Left lung (tissue), 10 donors: ENCODE data around the gene ASNSD1. TPM values are rescaled to one million over a fixed set of nuclear protein-coding genes. Genes with fewer than 3 reads are reported as not detected.
"Not testable (repeated sequence)": the region's sequence is repeated elsewhere in the genome, so short reads cannot be mapped to it uniquely, and the experiment has no call there.

Source experiments
- ATAC-seq: fragments of 200-7000 bp; cut with Tn5 transposase; one replicate; pipeline ENCODE4 v1.9.1; 2020; ENCODE audit warnings: moderate library complexity
- DNase-seq, 4 donors: peaks; one replicate each; pipeline ENCODE4 v3.0.0-alpha.2; 2013 to 2020
- H3K27ac ChIP-seq, 2 donors: fragments of 200-600 bp; sonication (generic) in 1 of 2; one replicate each; pipeline versions ENCODE4 v1.5.0 to v1.8.0; 2020 to 2021
- H3K27me3 ChIP-seq, 2 donors: fragments of 200-600 bp; sonication (generic) in 1 of 2; one replicate each; pipeline versions ENCODE4 v1.5.0 to v1.8.0; 2020 to 2021
- H3K36me3 ChIP-seq, 2 donors: fragments of 200-600 bp; sonication (generic) in 1 of 2; one replicate each; pipeline versions ENCODE4 v1.5.0 to v1.8.0; 2020 to 2021
- H3K4me1 ChIP-seq, 2 donors: fragments of 200-600 bp; one replicate each; pipeline ENCODE4 v1.8.0; 2021
- H3K4me3 ChIP-seq, 2 donors: fragments of 200-600 bp; sonication (generic) in 1 of 2; one replicate each; pipeline versions ENCODE4 v1.5.0 to v1.8.0; 2020 to 2021; ENCODE audit warnings: mild to moderate bottlenecking in 1 of 2
- H3K9me3 ChIP-seq, 2 donors: fragments of 200-600 bp; sonication (generic) in 1 of 2; one replicate each; pipeline versions ENCODE4 v1.5.0 to v1.8.0; 2020 to 2021
- intact Hi-C, 2 donors: fragments of 100-400 bp; cut with DNase I; formaldehyde crosslinking; loops; one replicate each; pipeline versions ENCODE4 v1.11.2 to v1.14.2; 2022
- polyA plus RNA-seq, 6 donors: library from polyadenylated mRNA; unstranded; fragments of 120-200 nt; gene quantifications; one replicate each; pipeline ENCODE4 v1.2.1, GENCODE V29; 2013; ENCODE audit not compliant: insufficient read length in 6 of 6
- total RNA-seq, 2 donors: library from RNA; stranded (reverse); fragmentation: NEBNext Ultra II Directional; extraction: Animal tissue kit (Norgen Biotek cat#: 25700); gene quantifications; one replicate each; pipeline ENCODE4 v1.2.1, GENCODE V29; 2021
- TF ChIP-seq, protein P1 (sequence below), 2 donors: fragments of 200-600 bp; sonication (generic) in 1 of 2; IDR thresholded peaks; one replicate each; pipeline versions ENCODE4 v1.5.0 to v1.8.0; 2021; ENCODE audit warnings: antibody characterized with exemption in 2 of 2
- donor health status: DM: no; HTN: yes; CAD: no.
- donor health status: DM: no; HTN: no; CAD: no.

ASNSD1 gene
- total and polyA plus RNA-seq, 8 donors = 34.1 to 68.4 (median 56.5) TPM

DNA sequence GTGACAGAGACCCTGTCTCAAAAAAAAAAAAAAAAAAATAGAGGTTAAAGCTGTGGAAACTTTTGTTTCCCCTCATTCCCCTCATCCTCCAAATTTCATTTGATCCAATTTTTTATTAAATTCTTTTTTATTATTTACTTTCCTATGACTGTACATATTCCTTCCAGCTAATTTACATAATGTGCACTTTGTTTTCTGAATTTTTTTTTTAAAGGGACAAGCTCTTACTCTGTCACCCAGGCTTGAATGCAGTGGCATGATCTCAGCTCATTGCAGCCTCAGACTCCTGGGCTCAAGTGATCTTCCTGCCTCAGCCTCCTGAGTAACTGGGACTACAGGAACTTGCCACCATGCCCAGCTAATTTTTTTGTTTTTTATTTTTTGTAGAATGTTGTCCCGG is 23.6 kb downstream of the ASNSD1 start:
- DNase-seq (no peak), ATAC-seq (no peak)
- Histone ChIP-seq H3K4me3 (no peak overlapping the region), H3K9me3 (no peaks in the 10 kb centered on the region), H3K27me3 (no peaks in the 10 kb centered on the region), H3K27ac (no peak overlapping the region), H3K36me3 (no peaks in the 10 kb centered on the region), H3K4me1 (peaks cover 0 to 6% of the 10 kb centered on the region in 2 donors)
- intact Hi-C loops = no loop called here
- TF ChIP-seq, protein P1, sequence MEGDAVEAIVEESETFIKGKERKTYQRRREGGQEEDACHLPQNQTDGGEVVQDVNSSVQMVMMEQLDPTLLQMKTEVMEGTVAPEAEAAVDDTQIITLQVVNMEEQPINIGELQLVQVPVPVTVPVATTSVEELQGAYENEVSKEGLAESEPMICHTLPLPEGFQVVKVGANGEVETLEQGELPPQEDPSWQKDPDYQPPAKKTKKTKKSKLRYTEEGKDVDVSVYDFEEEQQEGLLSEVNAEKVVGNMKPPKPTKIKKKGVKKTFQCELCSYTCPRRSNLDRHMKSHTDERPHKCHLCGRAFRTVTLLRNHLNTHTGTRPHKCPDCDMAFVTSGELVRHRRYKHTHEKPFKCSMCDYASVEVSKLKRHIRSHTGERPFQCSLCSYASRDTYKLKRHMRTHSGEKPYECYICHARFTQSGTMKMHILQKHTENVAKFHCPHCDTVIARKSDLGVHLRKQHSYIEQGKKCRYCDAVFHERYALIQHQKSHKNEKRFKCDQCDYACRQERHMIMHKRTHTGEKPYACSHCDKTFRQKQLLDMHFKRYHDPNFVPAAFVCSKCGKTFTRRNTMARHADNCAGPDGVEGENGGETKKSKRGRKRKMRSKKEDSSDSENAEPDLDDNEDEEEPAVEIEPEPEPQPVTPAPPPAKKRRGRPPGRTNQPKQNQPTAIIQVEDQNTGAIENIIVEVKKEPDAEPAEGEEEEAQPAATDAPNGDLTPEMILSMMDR (IDR thresholded peaks at IDR 0.05) = no peak

DNA sequence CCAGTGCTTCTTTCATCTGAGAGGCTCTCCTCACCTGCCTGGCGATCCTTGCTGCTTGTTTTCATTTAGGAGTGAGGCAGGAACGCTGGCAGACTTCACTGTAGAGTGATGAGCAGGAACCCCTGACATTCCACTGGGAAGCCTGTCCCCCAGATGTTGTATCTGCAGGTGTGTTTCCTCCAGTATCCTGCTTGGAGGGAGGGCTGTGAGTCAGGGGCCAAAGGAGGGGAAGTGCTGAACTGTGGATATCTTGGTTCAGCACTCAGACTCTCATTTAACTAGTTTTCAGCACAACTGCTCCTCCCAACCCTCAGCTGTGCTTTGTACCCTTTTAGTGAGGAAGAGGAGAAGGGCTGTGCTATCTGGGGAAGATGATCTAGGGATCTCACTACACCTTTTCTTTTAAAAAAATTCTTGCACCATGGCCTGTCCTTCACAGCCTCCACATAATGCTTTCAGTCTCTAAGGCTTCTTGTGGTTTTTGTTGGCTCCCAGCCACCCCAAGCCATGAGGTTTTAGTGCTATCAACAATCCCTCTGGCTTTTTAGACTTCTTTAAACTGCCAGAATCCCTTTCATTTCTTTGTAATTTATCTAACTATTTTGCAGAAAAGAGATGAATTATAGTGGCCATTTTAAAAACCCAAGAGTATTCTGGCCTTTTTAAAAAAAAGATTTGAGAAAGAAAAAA is 24.4 kb downstream of the ASNSD1 start:
- no peaks in the 10 kb centered on the region for H3K36me3 ChIP-seq
- DNase-seq (peak in 1 of 4 donors; percentile 5), ATAC-seq (peak; percentile 55)
- H3K9me3 ChIP-seq = no peaks in the 10 kb centered on the region
- no peak overlapping the region for H3K4me3 ChIP-seq
- TF ChIP-seq, protein P1 (IDR thresholded peaks at IDR 0.05) = no peak
- intact Hi-C loops = no loop called here
- H3K27ac ChIP-seq = no peak overlapping the region
- H3K4me1 ChIP-seq = peaks cover 0 to 6% of the 10 kb centered on the region in 2 donors
- no peaks in the 10 kb centered on the region for H3K27me3 ChIP-seq

DNA sequence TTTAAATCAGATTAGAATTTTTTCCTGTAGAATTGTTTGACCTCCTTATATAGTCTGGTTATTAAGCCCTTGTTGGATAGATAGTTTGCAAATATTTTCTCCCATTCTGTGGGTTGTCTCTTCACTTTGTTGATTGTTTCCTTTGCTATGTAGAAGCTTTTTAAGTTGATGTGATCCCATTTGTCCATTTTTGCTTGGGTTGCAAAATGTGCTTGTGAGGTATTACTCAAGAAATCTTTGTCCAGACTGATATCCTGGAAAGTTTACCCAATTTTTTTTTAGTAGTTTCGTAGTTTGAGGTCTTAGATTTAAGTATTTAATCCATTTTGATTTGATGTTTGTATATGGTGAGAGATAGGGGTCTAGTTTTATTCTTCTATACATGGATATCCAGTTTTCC is 26.5 kb downstream of the ASNSD1 start:
- H3K36me3 ChIP-seq, H3K9me3 ChIP-seq, intact Hi-C loops, H3K27me3 ChIP-seq, H3K27ac ChIP-seq, ATAC-seq, H3K4me1 ChIP-seq, DNase-seq, H3K4me3 ChIP-seq: not testable (repeated sequence)

- no peak for ATAC-seq
- DNase-seq = no peak
- no peak overlapping the region for H3K27ac ChIP-seq
- H3K9me3 ChIP-seq = no peaks in the 10 kb centered on the region
- TF ChIP-seq, protein P1 (IDR thresholded peaks at IDR 0.05) = no peak
- no peaks in the 10 kb centered on the region for H3K4me1 ChIP-seq
- H3K36me3 ChIP-seq = peaks cover 0 to 6% of the 10 kb centered on the region in 2 donors
- H3K4me3 ChIP-seq = no peak overlapping the region
- intact Hi-C loops = no loop called here
- no peaks in the 10 kb centered on the region for H3K27me3 ChIP-seq
Measured at GRCh38 chr2:189696223-189696622, 35.0 kb downstream of the ASNSD1 start.

DNA sequence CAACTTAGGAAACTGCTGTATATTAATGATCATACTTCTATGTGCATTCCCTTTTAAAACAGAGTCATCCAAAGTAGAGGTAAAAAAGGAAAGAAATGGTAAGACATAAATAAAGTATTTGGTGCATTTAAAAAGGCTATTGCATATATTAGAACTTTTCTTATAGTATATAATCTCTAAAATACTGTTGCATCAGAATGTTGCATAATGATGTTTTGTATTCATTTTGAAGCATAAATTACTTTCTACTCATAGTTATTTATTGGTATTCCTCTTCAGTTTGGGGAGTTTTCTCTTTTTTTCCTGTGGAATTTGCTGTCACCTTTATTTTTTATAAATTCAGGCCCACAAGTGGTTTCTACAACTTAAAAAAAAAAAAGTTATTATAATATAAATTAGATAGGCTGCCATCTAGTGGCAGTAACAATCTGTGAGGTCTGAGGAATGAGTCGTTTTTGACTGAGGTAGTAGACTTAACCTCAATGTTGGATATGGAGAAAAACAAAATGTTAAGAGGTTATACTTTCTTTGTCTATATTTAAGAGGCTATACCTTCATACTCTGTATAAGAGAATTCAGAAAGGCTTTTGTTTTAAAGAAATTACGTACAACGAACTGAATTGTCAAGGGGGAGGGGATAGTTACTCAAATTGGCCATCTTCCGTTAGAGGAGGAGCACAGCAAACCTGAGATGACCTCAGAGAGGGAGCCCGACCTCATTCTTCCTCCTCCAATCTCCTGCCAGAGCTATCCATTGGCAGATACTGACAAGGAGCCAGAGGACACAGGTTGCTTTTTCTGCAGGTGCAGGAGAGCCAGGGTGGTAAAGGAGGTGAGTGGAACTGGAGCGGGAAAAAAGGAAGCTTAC is 37.0 kb downstream of the ASNSD1 start:
- Histone ChIP-seq H3K27ac (no peak overlapping the region), H3K4me1 (no peaks in the 10 kb centered on the region), H3K4me3 (no peak overlapping the region), H3K36me3 (no peaks in the 10 kb centered on the region), H3K9me3 (no peaks in the 10 kb centered on the region), H3K27me3 (no peaks in the 10 kb centered on the region)
- intact Hi-C loops = no loop called here
- peak; percentile 75 for ATAC-seq
- TF ChIP-seq, protein P1 (IDR thresholded peaks at IDR 0.05) = peak; percentile 64 to 67
- DNase-seq = peak in 1 of 4 donors; percentile 51
